AG04450 (cell line): ENCODE results near the gene DZIP3. TPM values are rescaled to one million over a fixed set of nuclear protein-coding genes. Genes with fewer than 3 reads are reported as not detected.
"Not testable (repeated sequence)": the region's sequence is repeated elsewhere in the genome, so short reads cannot be mapped to it uniquely, and the experiment has no call there.

Experiments
- CTCF ChIA-PET: fragments of 300-600, 350-600 bp; formaldehyde crosslinking; extraction: SDS; loops from one replicate; lab custom pipeline; 2022; ENCODE audit warnings: antibody characterized with exemption, inconsistent platforms; lab: Charles Lee
- POLR2A ChIA-PET: fragments of 350-600 bp; formaldehyde crosslinking; extraction: SDS; loops from one replicate; lab custom pipeline; 2021; ENCODE audit warnings: antibody characterized with exemption, inconsistent platforms; lab: Yijun Ruan, JAX
- DNase-seq: peaks from one replicate; pipeline ENCODE4 v3.0.0-alpha.2; 2011; ENCODE audit warnings: low read depth, low spot score
- H3K27ac ChIP-seq: one replicate; pipeline ENCODE4 v1.5.1; 2012; ENCODE audit warnings: low read depth, low read length, control low read depth
- H3K27me3 ChIP-seq: one replicate; pipeline ENCODE4 v1.6.0; 2012; ENCODE audit warnings: low read length; ENCODE audit not compliant: control insufficient read depth, insufficient read depth
- H3K4me3 ChIP-seq: 2 replicates; pipeline ENCODE4 v1.5.1; 2011; ENCODE audit warnings: mild to moderate bottlenecking, low read depth, low read length, control low read depth
- H3K9me3 ChIP-seq: 2 replicates; pipeline ENCODE4 v1.5.1; 2012; ENCODE audit warnings: low read length; ENCODE audit not compliant: control insufficient read depth, insufficient read depth
- CTCF ChIP-seq: IDR thresholded peaks from 2 replicates; pipeline ENCODE4 v1.5.1; 2011; ENCODE audit warnings: low read depth, low read length, control low read depth, inconsistent platforms
- polyA plus RNA-seq: library from polyadenylated mRNA; depleted of rRNA; stranded (reverse); fragments of >200 nt; gene quantifications from 2 replicates; pipeline ENCODE4 v1.2.3, GENCODE V29; 2011

Gene DZIP3
- polyA plus RNA-seq, 1 experiment: 17.8 TPM

- H3K27me3 ChIP-seq: no peaks in the 10 kb centered on the region
- ChIA-PET POLR2A (no interaction called here), CTCF (no interaction called here)
- DNase-seq: no peak
- H3K9me3 ChIP-seq: no peaks in the 10 kb centered on the region
- no peak for TF ChIP-seq CTCF
- no peak overlapping the region for H3K27ac ChIP-seq
- no peak overlapping the region for H3K4me3 ChIP-seq
Observed at GRCh38 chr3:108642526-108642925, 53.0 kb downstream of the DZIP3 start.

GRCh38 chr3:108645364-108645763 lies 55.8 kb downstream of the DZIP3 start:
- CTCF ChIA-PET: interaction anchor here (0.6 to 2.0 kb wide), 4 partner anchors 17 to 270 kb away, joined by 3 to 8 read pairs (median 4); no protein-coding TSS in a partner anchor
- H3K9me3 ChIP-seq: no peaks in the 10 kb centered on the region

GRCh38 chr3:108655664-108656063 lies 66.1 kb downstream of the DZIP3 start:
- H3K9me3 ChIP-seq, DNase-seq, POLR2A ChIA-PET, H3K27me3 ChIP-seq, H3K4me3 ChIP-seq, H3K27ac ChIP-seq: not testable (repeated sequence)
- CTCF ChIA-PET: interaction anchor here (2.9 kb wide), 1 partner anchor 259 kb away, joined by 9 read pairs; no protein-coding TSS in a partner anchor

More at GRCh38 chr3:108645364-108645763, 55.8 kb downstream of the DZIP3 start:
- Histone ChIP-seq H3K4me3 (no peak overlapping the region), H3K27me3 (no peaks in the 10 kb centered on the region), H3K27ac (no peak overlapping the region)
- DNase-seq: no peak
- TF ChIP-seq CTCF: no peak
- POLR2A ChIA-PET: no interaction called here

- TF ChIP-seq CTCF: no peak
- Histone ChIP-seq H3K27ac (no peak overlapping the region), H3K27me3 (no peaks in the 10 kb centered on the region), H3K9me3 (no peaks in the 10 kb centered on the region), H3K4me3 (no peak overlapping the region)
- POLR2A ChIA-PET: no interaction called here
- CTCF ChIA-PET: interaction anchor here (0.8 to 6.0 kb wide), 15 partner anchors 9 to 421 kb away, joined by 3 to 184 read pairs (median 4); no protein-coding TSS in a partner anchor
- DNase-seq: no peak
Observed at GRCh38 chr3:108661699-108662098, 72.2 kb downstream of the DZIP3 start.

- POLR2A ChIA-PET: no interaction called here
- no peaks in the 10 kb centered on the region for H3K27me3 ChIP-seq
- H3K9me3 ChIP-seq: no peaks in the 10 kb centered on the region
- no peak overlapping the region for H3K27ac ChIP-seq
- peak; percentile 63 for DNase-seq
- H3K4me3 ChIP-seq: no peak overlapping the region
- CTCF ChIA-PET: interaction anchor here (0.6 to 6.0 kb wide), 31 partner anchors 10 to 421 kb away, joined by 3 to 184 read pairs (median 4); no protein-coding TSS in a partner anchor
- TF ChIP-seq CTCF: peak; percentile 72
Observed at GRCh38 chr3:108662142-108662738, 72.7 kb downstream of the DZIP3 start.
